Upper lobe of right lung (tissue), 1 donor: Measurements from ENCODE around the gene RGS13. TPM values are rescaled to one million over a fixed set of nuclear protein-coding genes. Genes with fewer than 3 reads are reported as not detected.

Experiments used
- ATAC-seq: fragments of 200-7000 bp; cut with Tn5 transposase; one replicate; pipeline ENCODE4 v1.9.1; 2020; ENCODE audit warnings: mild to moderate bottlenecking, moderate library complexity
- DNase-seq: peaks from one replicate; pipeline ENCODE4 v3.0.0-alpha.2; 2020
- H3K27ac ChIP-seq: fragments of 200-600 bp; one replicate; pipeline ENCODE4 v1.8.0; 2022
- H3K27me3 ChIP-seq: fragments of 200-600 bp; one replicate; pipeline ENCODE4 v1.8.0; 2022; ENCODE audit warnings: mild to moderate bottlenecking
- H3K36me3 ChIP-seq: fragments of 200-600 bp; one replicate; pipeline ENCODE4 v1.8.0; 2022
- H3K4me1 ChIP-seq: fragments of 200-600 bp; one replicate; pipeline ENCODE4 v1.8.0; 2022
- H3K4me3 ChIP-seq: fragments of 200-600 bp; one replicate; pipeline ENCODE4 v1.8.0; 2022; ENCODE audit warnings: mild to moderate bottlenecking
- H3K9me3 ChIP-seq: fragments of 200-600 bp; one replicate; pipeline ENCODE4 v1.8.0; 2022
- intact Hi-C: fragments of 100-400 bp; cut with DNase I; formaldehyde crosslinking; loops from one replicate; pipeline ENCODE4 v1.11.0; 2022
- long read RNA-seq: library from polyadenylated mRNA; unstranded; transcript quantifications from one replicate; pipeline ENCODE4 v2.0.0, GENCODE V29; 2021
- total RNA-seq: library from RNA; stranded (reverse); fragmentation: NEBNext Ultra II Directional; extraction: Animal tissue kit (Norgen Biotek cat#: 25700); gene quantifications from one replicate; pipeline ENCODE4 v1.2.1, GENCODE V29; 2021
- TF ChIP-seq, protein P1 (sequence below): fragments of 200-600 bp; IDR thresholded peaks from one replicate; pipeline ENCODE4 v1.8.0; 2022; ENCODE audit warnings: antibody characterized with exemption
- donor health status: DM: no; HTN: yes; CAD: no; lungs with severe emphysema.

The RGS13 gene, protein sequence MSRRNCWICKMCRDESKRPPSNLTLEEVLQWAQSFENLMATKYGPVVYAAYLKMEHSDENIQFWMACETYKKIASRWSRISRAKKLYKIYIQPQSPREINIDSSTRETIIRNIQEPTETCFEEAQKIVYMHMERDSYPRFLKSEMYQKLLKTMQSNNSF
- total RNA-seq: 4.7 TPM
- long read RNA-seq, partial matches to known transcripts: 2 of 8 reads
- long read RNA-seq, other reads (novel, unspliced or antisense): 0 of 8 reads

DNA sequence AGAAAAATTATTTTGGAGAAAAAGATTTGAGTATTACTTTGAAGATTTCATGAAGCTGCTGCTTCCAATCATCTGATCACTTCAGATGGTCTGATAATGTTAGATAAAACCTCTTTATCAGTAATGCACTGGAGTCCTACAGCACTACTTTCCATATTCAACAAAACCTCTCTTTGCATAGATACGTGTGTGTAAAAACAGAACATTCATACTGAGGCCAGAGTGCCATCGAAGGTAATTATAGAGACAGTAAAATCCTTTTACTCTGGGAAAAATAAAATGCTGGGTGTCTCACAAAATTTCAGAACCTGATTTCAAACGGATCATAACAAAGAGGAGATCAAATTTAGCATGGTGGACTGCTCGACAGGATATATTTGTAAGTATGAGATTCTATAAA lies at the start of gene RGS13:
Gene RGS13 (plus strand): TSS at position 209 of the 400 bp plus-strand sequence. CDS start 8,188 bp downstream, outside the sequence.
- intact Hi-C loops: no loop called here
- ATAC-seq (no peak), DNase-seq (no peak)
- TF ChIP-seq, protein P1, sequence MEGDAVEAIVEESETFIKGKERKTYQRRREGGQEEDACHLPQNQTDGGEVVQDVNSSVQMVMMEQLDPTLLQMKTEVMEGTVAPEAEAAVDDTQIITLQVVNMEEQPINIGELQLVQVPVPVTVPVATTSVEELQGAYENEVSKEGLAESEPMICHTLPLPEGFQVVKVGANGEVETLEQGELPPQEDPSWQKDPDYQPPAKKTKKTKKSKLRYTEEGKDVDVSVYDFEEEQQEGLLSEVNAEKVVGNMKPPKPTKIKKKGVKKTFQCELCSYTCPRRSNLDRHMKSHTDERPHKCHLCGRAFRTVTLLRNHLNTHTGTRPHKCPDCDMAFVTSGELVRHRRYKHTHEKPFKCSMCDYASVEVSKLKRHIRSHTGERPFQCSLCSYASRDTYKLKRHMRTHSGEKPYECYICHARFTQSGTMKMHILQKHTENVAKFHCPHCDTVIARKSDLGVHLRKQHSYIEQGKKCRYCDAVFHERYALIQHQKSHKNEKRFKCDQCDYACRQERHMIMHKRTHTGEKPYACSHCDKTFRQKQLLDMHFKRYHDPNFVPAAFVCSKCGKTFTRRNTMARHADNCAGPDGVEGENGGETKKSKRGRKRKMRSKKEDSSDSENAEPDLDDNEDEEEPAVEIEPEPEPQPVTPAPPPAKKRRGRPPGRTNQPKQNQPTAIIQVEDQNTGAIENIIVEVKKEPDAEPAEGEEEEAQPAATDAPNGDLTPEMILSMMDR: no peak
- H3K27ac ChIP-seq: peak within 1 kb of the TSS; percentile 40
- H3K4me3 ChIP-seq: no peak within 1 kb of the TSS
- no peaks in the 10 kb centered on the region for H3K9me3 ChIP-seq
- no peaks in the 10 kb centered on the region for H3K36me3 ChIP-seq
- H3K4me1 ChIP-seq: no peaks in the 10 kb centered on the region
- no peaks in the 10 kb centered on the region for H3K27me3 ChIP-seq

DNA sequence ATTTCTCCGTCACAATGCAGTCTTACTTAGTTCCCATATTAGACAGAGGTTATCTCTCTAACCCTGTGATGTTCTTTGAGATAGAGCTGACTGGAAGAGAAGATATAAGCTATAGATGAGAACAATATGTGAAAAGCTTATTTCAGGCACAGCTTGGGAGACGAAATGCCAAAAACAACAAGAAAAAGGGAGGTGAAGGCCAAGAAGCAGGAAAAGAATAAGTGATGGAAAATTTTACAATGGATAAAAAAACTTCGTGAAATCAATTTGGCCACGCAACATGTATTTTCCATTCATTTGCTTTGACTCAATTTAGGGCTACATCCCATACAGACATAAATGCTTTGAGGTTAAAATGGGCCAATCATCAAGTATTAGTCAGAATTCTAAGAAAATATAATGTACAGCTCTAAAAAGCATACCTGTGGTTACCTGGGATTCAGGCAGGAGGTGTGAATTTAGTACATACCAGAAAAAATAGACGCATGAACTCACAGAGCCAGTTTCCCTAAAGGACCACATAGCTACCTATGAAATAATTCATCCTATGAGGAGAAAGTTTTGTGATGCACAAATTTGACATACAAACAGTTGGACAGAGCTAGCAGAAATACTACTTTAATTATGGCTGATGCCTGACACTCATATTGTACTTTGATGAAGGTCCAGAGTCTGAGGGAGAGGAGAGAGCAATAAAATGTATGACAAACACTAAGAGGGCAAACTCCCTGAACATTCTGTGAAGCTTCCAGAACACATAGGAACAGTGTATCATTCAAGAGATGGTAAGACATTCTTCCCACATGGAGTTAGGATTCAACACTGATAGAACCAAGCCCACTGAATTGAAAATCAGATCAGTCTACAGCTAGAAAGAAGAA lies 48.3 kb upstream of the RGS13 start:
- intact Hi-C loops: no loop called here
- TF ChIP-seq, protein P1: no peak
- no peak overlapping the region for H3K4me3 ChIP-seq
- no peaks in the 10 kb centered on the region for H3K4me1 ChIP-seq
- H3K27ac ChIP-seq: no peak overlapping the region
- ATAC-seq (no peak), DNase-seq (no peak)
- H3K9me3 ChIP-seq: no peaks in the 10 kb centered on the region
- H3K27me3 ChIP-seq: no peaks in the 10 kb centered on the region
- no peaks in the 10 kb centered on the region for H3K36me3 ChIP-seq

DNA sequence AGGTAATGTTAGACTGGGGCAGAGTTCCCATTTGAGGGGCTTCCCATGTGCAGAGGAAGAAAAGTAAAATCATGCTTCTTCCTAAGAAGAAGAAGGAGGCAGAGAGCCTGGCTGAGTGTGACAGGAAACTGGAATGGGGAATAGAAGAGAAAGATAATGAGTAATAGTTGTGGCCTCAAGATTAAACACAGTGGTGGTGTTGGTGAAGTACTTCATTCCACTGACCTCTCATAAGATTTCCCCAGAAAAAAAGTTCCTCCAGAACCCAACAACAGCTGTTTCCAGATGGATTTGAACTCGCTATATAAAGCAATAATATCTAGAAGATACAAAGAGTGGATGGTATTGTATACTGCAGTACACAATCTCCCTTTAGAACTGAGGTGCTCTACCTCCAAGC lies 47.4 kb upstream of the RGS13 start:
- Histone ChIP-seq H3K4me3 (no peak overlapping the region), H3K27ac (no peak overlapping the region), H3K36me3 (no peaks in the 10 kb centered on the region), H3K9me3 (no peaks in the 10 kb centered on the region), H3K4me1 (no peaks in the 10 kb centered on the region), H3K27me3 (no peaks in the 10 kb centered on the region)
- TF ChIP-seq, protein P1: no peak
- DNase-seq (no peak), ATAC-seq (no peak)
- intact Hi-C loops: no loop called here

DNA sequence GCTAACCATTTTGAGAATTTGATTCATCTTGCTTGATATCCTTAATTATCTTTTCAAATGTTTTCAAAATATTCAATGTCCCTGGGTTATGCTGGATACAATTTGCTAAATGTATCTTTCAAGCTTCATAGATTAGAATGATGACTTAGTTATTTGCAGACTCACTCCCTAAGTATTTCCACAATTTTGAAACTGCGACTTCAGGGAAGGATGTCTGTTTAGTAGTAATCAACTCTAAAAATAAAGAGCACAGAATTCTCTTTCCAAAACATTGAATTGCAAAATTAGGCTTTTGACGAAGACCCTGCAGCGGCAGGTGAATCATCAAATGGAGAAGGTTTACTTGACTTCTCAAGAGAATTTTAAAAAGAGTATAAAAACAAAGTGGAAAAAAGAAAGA lies 46.1 kb upstream of the RGS13 start:
- no peak for DNase-seq

DNA sequence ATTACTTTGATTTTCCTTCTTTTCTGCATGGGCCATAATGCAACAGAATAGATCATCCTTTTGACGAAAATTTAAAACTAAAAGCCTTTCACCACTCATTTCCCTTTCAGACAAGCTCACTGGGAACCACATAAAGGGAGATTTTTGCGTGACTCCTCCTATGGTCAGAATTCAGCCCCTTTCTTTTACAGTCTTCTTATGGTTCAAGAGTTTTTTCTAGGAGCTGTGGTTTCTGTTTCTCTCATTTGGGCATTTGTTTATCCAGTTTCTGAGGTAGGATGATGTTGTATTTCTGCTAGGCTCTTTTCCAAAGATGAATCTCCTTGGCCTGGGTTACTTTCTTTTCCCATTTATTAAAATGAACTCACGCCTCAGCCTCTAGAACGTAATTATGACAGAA lies 43.4 kb upstream of the RGS13 start:
- TF ChIP-seq, protein P1: no peak
- ATAC-seq (no peak), DNase-seq (no peak)
- Histone ChIP-seq H3K27me3 (no peaks in the 10 kb centered on the region), H3K36me3 (no peaks in the 10 kb centered on the region), H3K4me1 (no peaks in the 10 kb centered on the region), H3K9me3 (no peaks in the 10 kb centered on the region), H3K27ac (no peak overlapping the region), H3K4me3 (no peak overlapping the region)
- intact Hi-C loops: no loop called here

More for the DNA sequence above, 46.1 kb upstream of the RGS13 start:
- Histone ChIP-seq H3K27me3 (no peaks in the 10 kb centered on the region), H3K27ac (no peak overlapping the region), H3K4me1 (no peaks in the 10 kb centered on the region), H3K4me3 (no peak overlapping the region), H3K36me3 (no peaks in the 10 kb centered on the region), H3K9me3 (no peaks in the 10 kb centered on the region)
- intact Hi-C loops: no loop called here
- ATAC-seq: no peak
- TF ChIP-seq, protein P1: no peak
